HTR-8/SVneo (cell line): ENCODE data around the gene LEMD1.

ENCODE experiments used
- DNase-seq: peaks from one replicate; pipeline ENCODE4 v3.0.0; 2011; ENCODE audit warnings: low spot score, mixed read lengths; ENCODE audit not compliant: insufficient read length
- FAIRE-seq: peaks from 2 replicates; lab custom pipeline; 2011; peaks lifted over from hg19 to GRCh38; lab: Jason Lieb, UNC

LEMD1 gene

DNA sequence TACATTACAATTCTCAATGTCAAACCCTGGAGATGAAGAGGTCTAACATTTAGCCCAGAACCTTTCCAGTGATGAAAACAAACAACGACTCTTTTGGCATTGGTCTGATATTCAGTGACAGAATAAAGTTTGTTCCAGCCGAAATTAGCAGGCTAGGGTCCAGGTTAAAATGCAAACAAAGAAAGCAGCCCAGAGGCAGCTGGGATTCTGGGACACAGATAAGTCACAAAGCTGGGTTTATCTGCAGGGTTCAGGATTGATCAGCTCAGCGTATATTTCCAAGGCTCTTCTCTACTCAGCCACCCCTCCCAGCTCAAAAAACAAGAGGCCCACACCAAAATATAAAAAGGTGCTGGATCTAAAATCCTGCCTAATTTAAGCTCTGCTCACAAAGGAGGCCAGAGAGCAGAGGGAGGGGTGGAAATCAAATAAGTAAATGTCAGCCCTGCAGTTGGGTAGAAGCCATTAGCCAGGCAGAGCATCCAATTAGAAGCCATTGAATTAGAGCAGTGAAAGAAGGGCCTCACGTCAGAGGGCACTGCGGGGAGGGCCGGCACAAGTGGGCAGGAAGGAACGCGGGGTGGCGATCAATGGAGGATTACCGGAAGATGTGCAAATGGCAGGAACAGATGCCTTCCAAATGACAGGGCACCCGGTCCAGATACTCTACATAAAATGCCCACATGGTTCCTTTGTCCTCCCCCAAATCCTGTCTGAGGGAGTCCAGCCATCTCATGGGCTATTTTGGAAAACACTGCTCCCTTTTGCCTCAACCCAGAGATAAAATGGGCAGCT is 61.9 kb downstream of the LEMD1 start:
- FAIRE-seq (no peak), DNase-seq (no peak)

DNA sequence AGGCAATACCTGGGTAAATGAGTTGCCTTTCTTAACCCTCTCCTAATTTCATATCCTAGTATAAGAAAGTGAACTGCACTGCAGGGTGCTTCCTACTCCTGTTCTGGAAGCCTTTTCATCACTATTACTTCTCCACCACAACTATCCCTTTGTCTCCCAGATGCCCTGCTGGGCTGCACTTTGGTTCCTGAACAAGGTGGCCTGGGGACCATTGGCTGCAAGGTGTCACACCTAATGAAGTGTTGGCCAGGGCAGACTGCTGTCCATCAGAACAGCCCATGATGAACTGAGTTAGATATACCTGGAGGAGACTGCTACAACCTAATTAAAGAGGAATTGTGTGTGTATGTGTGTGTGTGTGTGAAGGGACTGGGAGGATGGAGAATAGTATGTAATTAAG is 63.3 kb downstream of the LEMD1 start:
- DNase-seq (no peak), FAIRE-seq (no peak)

DNA sequence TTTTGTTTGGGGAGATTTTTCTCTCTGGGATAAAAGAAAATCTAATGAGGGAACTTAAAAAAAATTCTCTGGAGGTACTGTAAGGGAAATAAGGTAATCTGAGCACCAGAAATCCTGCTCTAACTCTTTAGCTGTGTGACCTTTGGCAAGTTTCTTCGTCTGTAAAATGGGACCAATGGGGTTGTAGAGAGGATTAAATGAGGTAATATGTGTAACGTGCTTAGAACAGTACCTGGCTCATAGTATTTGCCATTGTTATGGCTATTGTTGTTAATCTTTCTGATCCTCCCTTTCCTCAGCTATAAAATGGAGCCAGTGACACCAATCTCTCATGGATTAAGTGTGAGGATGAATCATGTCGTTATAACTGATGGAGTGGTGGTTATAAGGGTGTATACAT is 64.3 kb downstream of the LEMD1 start:
- no peak for DNase-seq
- FAIRE-seq = no peak

DNA sequence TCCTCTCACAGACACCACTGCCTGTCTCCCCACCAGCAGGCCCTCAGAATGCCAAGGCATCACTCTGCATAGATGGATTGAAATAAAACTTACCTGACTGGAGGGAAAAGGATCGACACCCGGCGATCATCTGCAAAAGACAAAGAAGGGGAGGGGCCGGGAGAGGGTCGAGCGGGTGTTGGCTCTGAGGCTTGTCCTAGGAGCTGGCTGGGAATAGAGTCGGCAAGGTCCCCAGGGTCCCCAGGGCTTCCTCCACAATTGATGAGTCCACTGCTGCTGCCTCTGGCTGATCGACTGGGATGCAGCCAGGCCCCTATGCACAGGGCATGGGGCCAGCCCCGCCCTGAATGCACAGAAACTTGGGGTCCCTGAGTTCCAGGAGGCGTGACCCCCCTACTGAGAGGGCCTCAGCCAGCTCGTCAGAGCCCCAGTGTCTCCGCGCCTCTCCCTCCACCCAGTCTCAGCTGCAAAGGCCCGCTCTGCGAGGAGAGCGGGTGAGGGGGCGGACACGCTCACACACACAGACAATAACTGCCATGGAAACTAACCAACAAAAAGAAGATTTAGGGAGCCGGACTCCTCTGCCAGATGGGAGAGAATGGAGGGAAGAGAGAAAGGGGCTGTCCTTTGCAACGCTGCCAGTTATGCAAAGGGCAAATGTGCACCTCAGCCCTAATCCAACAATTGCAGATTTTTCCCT is 65.3 kb downstream of the LEMD1 start, which contains the start of gene KLHDC8A:
KLHDC8A (minus strand) TSS at position 483 of the 700 bp plus-strand sequence. CDS start 13,318 bp downstream, outside the sequence.
- no peak for FAIRE-seq
- DNase-seq = no peak

DNA sequence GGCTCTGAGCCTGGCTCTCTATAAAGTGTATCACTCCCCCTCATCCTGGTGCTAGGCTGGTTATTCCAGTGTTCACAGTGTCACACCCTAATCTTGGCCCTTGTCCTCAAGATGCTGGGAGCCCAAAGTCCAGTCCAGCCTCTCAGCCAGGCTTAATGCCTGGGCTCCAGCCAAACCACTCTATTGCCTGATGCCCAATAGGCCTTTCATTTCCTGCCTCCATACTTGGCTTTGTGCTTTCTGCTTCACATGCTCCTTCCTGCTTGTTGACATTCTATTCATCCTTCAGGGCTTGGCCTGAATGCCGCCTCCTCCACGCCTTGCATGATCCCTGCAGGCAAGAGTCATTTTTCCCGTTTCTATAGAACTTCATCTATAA is 66.8 kb downstream of the LEMD1 start:
- no peak for DNase-seq
- FAIRE-seq = no peak

DNA sequence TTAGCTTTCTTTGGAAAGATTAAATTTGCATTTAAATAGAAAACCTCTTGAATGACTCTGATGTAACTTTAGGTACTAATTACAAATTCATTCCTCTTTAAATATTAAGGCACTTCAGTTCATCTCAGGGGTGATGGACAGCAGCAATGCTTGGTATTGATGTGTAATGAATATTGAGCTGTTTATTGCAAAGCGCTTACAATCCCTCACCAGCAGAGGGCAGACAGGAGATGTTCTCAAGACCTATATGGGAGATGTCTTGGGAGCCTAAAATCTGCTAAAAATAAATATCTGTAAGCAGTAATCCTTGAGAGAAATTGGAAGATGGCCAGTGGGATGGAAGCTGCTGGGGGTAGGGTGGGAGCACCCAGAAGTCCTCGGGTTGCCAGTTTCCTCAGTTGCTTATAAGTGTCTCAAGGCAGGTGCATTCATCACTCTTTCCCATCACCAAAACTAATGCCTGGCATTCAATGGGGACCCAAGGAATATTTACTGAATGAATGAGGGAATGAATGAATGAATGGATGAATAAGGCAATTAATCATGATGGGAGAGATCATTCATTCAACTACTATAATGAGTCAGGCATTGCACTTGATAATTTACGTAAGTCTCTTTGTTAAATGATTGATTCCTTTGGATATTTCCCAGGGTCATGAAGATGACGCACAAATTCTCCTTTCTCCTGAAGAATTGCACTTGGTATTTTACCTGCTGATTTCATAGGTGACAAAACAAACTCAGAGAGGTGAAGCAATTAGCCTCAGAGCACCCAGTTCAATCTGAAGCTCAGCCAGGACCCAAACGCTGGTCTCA is 67.4 kb downstream of the LEMD1 start:
- FAIRE-seq (no peak), DNase-seq (peak; percentile 65)

DNA sequence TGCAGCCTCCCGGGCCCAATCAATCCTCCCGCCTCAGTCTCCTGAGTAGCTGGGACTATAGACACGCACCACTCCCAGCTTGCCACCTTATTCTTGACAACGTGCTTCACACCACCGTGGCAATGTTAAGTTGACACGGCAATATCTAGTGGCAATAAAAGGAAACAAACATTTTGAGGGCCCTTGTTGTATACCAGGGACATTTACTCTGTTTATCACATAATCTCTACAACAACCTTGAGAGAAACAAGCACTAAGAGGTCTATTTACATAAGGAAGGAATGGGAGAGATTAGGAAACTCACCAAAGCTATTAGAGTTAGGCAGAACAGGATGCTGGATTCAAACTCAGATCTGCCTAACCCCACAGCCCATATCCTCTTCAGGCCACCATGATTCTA is 68.2 kb downstream of the LEMD1 start:
- DNase-seq (no peak), FAIRE-seq (no peak)

DNA sequence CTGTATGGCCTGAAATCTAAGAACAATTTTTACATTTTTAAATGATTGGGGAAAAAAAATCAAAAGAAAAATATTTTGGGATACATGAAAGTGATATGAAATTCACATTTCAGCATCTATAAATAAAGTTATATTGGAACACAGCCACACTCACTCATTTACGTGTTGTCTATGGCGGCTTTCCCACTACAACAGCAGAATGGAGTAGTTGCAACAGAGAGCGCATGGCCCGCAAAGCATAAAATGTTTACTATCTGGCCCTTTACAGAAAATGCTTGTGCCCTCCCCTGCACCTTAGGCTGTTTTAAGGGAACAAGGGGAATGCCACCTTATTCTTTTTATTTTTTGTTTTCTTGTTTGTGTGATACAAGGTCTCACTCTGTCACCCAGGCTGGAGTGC is 68.7 kb downstream of the LEMD1 start:
- DNase-seq = no peak
- no peak for FAIRE-seq

DNA sequence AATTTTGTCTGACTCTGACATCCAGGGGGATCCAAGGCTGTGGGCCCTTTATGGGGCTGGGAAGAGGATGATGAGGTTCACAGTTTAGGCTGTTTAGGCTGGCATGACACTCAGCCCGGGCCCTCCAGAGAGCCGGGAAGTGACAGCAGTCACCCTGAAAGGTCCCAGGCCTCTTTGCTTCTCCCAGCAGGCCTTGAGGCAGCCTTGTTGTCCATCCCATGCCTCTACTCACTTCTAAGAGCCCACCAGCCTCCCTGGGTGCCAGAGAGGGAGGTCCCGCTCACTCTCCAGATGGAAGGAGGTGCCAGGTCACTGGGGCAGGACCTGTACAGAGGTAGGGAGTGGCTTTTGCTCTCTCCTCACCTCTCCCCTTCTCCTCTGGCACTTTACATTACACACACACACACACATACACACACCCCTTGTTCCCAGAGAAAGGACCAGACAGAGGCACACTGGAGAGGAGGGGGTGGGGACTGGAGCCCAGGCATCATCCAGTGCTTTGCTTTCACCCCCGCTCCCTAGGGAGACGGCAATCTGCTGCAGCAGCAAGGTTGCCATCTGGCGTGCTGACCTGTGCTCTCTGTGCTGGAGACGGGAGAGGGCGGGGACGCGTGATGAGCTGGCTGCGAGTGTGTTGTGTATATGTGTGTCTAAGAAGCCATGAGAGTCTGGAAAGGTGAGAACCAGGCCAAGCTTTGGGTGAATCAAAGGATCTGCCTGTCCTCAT is 69.7 kb downstream of the LEMD1 start:
- FAIRE-seq (no peak), DNase-seq (no peak)

DNA sequence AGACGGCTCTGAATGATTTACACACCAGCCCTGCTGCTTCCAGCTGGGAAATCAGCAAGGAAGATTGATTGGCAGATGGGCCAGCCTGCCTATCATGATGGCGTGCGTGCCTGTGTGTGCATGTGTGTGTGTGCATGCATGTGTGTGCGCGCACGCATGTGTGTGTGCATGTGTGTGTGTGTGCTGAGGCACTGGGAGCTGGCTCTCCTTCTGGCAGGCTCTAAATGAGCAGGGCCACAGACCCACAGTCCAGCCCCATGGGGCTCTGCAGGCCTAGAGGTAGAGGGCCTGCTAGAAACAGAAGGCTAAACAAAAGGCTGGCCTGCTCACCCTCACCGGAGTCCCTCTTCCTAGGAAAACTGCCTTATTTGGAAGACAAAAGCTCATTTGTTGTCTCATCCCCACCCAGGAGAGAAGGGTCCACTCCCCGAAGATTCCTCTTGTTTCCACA is 71.1 kb downstream of the LEMD1 start:
- FAIRE-seq = no peak

DNA sequence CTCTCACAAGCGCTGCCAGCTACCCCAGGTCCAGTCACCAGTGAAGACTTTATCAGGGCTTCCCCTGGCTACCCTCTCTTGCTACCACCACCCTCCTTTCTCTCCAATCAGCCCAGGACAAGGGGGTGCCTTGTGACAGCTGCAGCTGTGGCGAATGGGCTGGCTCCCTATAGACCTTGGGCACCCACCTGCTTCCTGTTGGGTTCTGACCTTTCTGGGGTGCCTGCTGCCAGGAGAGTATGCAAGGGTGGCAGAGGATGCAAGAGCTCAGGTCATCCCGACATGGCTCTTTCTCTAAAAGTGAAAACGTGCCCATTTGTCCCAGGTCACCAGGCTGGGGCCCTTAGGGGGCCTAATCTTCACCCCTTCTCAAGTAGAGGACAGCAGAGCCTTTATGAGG is 71.7 kb downstream of the LEMD1 start:
- DNase-seq = no peak
- no peak for FAIRE-seq

More for the DNA sequence above, 71.1 kb downstream of the LEMD1 start:
- DNase-seq = no peak

DNA sequence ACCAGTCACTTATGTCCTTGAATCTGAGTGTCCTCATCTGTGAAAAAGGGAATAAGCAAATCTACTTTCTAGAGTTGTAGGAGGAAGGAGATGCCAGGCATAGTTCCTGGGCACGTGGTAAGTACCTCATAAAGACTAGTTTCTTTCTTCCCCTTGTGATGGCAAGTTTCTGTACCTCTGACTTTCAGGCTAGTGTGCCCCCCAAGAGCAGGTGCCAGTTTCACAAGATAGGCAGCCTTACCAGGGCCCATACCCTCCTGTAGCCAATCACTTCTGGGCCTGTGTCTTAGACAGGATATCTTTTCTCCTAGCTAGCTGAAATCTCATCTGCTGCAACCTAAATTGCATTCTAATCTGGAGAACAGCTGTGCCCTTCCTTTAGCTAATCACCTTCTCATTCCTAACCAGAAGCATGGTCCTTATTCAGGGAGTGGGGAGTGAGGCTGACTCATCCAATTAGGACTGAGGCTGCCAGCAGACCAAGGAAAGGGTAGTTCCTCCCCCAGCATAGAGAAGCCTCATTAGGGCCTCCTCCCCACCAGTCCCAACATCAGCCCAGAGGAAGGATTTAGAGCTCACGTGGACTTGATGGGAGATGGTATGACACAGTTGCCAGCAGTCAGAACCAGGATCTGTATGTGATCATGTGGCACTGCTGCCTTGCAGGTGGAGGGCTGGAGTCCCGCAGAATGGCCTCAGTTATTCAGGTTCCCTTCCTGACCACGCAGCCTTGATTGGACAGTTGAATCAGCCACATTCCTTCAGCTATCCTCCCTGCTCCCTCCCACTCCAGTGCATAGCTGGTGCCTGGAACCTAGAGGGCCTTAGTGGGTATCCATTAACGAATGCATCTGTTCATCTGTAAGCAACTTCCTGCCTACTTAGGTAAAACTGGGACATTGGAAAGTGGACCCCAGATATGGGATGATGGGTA is 73.0 kb downstream of the LEMD1 start:
- FAIRE-seq (no peak), DNase-seq (no peak)

DNA sequence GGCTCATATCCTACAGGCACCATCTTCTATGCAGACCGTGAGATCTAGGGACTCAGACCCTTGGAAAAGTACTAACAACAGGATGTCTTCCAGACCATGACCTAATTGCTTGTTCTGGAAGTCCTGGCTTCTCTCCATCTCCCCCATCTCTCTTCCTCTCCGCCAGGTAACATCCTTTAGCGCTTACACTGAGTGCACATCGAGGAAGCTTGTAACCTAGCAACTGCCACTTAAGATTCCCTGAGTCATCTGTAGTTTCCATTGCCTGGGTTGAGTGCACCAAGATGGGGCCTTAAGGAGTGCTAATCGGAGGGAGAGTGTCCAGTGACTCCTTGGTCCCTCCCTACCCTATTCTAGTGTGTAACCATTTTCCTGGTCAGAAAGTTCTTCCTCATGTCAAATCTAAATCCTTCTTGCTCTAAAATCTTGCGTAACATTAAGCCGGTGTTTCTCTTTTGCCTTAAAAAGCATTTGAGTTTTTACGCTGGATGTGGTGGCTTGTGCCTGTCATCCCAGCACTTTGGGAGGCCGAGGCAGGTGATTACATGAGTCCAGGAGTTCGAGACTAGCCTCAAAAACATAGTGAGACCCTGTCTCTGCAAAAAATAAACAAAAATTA is 74.8 kb downstream of the LEMD1 start:
- no peak for DNase-seq
- FAIRE-seq = no peak

DNA sequence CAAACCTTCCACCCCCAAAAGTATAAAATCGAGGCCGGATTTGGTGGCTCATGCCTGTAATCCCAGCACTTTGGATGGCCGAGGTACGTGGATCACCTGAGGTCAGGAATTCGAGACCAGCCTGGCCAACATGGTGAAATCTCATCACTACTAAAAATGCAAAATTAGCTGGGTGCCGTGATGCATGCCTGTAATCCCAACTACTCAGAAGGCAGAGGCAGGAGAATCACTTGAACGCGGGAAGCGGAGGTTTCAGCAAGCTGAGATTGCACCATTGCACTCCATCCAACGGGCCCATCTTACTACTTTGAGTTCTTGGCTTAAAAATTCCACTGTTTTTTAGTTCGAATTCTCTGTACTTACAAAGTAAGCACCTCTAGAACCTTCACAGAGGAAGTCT is 76.1 kb downstream of the LEMD1 start:
- FAIRE-seq (no peak), DNase-seq (no peak)

DNA sequence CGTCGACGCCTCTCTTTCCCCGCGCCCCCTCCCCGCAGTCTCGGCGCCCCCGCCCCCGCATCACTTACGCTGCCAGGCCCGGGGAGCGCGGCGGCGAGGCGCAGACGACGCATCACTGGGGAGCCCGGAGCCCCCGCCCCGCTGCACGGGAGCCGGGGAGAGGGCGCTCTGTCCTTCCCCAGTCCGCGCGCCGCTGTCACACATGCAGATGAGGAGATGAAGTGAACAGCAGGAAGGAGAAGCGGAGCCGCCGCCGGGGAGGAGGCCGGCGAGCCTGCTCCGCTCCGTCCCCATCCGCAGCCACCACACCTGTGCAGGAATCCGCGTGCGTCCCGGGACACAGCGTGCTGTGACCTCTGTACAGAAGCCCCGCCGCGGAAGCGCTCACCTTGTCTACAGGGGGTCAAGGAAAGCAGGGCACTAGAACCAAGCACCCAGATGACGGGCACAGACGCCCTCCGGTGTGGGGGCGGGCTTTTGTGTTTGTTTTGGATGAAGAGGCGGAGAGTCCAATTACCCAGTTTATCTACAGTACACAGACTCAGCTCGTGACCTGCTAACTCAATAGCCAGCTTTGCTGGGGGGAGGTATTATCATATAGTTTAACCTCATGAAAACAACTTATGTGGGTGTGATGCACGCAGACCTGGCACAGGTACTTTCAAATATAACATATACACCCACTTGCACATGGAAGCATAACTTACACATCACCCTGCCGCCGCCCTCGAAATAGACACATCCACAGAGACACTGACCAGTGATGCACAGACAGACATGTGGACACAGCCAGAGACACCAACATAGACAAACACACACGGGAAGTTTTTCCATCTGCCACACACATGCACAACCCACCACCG is 77.6 kb downstream of the LEMD1 start:
- DNase-seq = no peak
- peak; percentile 23 for FAIRE-seq

DNA sequence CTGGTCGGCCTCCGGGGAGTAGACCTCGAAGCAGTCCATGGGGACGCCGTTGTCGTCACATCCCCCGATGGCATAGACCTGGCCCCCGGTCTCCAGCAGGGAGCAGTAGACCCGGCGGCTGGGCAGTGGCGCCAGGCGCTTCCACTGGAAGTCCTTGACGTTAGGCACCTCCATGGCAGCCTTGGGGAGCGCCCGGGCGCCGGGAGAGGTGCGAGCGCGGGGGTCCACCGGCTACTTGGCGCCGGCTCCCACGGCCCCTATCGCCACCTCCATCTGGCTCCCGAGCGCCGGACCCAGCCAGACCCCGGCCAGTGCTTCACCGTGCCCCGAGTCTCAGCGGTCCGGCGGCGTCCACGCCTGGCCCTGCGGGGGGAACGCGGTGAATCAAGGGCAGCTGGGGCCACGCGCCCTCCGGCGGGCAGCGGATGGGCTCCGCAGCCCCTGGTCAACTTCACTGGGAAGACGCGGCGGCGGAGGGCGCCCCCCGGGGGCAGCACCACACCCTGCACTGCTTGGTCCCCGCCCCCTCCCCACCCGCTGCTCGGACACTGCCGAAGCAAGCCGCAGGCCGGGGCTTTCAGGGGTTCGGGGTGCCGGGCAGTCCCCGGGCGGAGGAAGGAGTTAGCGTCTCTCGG is 78.3 kb downstream of the LEMD1 start:
- no peak for FAIRE-seq
- DNase-seq = no peak

DNA sequence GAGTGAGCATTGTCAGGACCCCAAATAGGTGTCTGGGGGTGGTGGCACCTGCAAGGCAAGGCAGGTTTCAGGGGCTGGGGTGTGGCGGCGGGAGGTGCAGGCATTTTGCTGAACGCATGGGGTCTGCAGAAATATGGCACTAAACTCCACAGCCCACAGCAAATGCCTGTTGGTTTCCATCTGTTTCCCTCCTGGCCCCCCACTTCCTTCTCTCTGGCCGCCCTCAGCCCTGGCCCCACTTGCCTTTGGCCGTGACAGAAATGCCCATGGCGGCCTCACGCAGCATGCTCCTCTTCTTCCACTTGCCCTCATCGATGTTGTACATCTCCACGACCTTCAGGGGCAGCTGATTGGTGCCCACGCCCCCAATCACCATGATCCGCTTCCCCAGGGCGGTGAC is 78.9 kb downstream of the LEMD1 start:
- FAIRE-seq = no peak

More for the DNA sequence above, 78.9 kb downstream of the LEMD1 start:
- no peak for DNase-seq
